IPS-NIHi11 (cell line): ENCODE results near the gene L3MBTL4.

Source experiments
- DNase-seq: peaks from one replicate; pipeline ENCODE4 v3.0.0; 2012; ENCODE audit warnings: mixed read lengths, low spot score

L3MBTL4 gene

DNA sequence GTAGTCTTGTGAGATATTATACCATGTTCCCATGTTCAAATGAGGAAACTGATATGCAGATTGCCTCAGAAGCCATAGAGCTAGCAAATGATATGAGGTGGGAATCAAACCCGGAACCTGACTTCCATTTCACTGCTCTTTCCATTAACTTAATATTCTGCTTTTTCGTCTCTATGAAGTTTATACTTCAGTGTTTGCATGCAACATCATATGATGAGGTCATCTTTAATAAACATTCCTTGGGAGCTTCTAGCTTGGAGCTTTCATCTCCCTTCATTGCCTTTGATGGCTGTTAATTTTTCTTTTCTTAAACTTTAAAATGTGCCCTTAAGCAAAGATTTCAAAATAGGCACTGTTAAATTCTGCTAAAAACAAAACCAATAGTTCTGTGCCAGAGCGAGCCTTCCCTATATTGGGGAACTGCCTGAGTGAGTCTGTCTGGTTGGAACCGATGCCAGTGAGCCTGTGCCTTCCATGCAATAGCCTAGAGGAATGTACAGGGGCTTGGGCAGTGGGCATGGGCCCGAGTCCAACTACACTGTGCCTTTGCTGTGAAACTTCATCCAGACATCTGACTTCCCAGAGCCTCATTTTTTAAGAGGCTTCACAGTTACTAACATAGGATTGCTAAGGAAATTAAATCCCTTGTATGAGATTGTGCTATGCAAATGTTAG lies 428.3 kb downstream of the L3MBTL4 start:
- DNase-seq, result no peak

GRCh38 chr18:5984245-5984644 lies 430.5 kb downstream of the L3MBTL4 start:
- DNase-seq, result no peak

DNA sequence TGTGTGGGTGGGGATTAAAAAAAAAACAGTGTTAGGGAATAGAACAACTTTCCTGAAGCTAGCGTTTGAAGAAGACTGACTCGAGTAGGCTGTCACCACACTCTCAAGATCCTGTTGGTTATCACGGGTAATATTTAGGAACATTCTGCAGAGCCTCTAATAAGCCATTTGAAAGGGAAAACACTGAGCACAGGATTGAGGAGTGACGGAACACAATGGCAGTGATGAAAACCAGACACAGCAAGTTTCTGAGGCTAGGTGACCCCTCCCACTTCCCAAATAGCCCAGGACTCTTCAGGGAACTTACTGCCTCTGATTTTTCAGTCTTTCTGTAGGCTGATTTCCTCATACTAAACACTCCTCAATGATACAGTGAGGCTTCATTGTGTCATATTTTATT lies 431.2 kb downstream of the L3MBTL4 start:
- no peak for DNase-seq

DNA sequence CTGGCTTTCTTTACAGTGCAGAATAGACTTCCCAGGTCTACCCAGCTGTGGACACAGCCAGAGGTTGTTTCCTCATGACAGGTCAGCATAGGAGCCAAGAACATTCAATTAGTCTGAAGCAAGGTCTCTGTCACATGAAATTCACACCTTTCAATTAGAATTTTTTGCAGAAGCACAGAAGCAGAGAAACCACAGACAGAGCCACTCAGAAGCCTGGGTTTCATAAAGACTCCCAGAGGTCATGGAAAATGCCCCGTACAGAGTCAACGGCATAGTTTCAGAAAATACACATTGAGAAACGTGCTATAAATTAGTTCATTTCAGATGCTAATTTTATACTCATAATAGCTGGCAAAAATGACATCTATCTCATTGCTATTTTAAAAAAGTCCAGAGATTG lies 432.4 kb downstream of the L3MBTL4 start:
- DNase-seq, result no peak

DNA sequence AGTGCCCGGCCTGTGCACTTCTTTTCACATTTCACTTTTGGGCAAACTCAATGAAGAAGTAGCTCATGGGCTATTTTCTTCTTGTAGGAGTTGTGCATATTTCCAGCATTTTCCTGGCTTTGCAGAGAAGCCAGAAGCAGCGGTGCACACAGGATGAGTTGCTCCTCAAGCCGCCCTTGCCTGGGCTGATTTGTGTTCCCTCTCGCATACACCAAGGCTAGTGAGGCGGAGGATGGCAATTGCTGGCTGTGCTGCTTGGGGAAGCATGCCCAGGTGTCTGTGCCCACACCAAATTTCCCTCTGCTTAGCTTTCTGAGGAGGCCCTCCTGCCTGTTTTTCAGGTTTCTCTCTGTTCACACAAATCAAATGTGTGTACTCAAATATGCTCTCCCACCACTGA lies 434.0 kb downstream of the L3MBTL4 start:
- DNase-seq, result no peak

DNA sequence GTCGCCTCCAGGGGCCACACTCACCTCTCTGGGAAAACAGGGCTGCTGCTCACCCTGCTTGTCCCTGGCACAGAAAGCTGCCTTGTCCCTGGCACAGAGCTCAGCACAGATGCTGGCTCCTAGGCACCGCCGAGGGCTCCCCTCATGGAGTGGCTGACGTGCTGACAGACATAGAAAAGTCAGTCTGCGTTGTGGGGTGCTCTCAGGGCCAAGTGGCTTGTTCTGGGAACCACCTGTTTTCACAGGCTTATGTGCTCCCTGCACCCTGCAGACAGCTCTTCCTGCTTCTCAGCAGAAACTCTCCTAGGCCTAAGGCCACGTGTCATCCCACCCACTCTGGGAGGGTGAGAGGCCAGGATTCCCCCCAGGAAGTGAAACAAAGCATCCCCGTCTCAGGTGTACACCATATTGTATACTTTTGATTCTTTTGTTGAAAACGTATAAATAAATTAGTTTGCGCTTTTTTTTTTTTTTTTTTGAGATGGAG lies 434.7 kb downstream of the L3MBTL4 start:
- DNase-seq, result no peak

- no peak for DNase-seq
These were observed 435.4 kb downstream of the L3MBTL4 start for GRCh38 chr18:5979176-5979888.

DNA sequence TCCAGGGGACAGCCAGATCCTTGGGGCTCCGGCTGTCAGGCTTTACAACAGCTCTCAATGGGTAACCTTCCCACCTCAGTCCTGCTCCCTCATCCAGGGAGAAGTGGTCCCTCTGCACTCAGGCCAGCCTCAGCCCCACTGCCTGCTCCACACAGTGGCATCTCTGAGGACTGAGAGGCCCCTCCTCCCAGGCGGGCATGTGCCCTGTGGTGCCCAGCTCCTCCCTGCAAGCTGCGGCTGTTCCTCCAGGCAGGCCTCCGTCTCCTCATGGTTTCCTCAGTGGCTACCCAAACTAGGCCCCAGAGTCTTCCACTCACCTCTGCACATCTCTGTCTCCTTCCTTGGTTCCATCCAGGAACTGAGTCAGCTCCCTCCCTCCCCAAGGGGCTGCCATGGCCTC lies 437.7 kb downstream of the L3MBTL4 start:
- no peak for DNase-seq

- no peak for DNase-seq
These were observed 439.4 kb downstream of the L3MBTL4 start for GRCh38 chr18:5975111-5976002.

DNA sequence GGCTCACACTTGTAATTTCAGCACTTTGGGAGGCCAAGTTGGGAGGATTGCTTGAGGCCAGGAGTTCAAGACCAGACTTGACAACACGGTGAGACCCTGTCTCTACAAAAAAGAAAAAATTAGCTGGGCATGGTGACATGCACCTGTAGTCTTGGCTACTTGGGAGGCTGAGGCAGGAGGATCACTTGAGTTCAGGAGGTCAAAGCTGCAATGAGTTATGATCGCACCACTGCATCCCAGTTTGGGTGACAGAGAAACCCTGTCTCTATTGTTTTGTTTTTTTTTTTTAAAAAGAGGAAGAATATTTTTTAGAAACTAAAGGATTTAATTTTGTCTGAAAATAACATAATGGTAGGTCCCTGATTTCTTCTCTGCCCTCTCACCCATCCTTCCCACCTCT lies 440.0 kb downstream of the L3MBTL4 start:
- DNase-seq, result no peak

DNA sequence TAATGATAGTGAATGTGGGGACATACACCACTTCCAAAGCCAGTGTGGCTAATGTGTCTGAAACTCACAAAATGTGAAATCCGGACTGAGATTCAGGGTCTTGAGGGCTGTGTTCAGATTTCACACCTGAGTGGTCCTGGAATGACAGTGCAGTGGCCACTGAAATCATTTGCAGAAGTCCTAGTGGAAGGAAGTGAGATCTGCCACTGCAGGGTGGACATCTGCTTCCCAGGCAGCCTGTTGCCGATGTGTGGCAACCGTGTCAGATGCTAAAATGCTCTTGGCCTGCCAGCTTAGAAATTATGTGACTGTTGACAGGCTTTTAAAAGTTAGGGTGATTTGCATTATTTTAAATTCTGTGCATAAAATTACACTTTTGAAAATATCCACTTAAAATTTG lies 441.6 kb downstream of the L3MBTL4 start:
- DNase-seq, result no peak

DNA sequence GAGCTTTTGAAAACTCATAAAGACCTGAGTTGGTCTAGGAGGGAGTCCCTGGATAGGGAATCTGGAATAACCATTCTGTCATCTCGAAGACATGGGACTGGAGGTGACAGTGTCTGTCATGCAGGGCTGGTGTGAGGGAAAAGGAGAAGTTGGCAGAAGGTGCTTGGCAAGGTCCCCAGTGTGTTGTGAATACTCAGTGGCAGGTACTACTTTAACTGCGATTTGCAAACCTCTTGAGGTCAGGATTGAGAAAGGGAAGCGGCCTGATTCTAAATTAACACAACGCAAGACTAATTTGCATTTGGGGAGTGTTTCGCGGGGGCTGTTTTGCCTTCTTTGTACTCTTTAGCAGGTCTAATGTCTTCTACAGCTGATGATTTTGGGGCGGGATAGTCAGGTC lies 442.4 kb downstream of the L3MBTL4 start:
- DNase-seq, result no peak

- DNase-seq, result no peak
These were observed 444.7 kb downstream of the L3MBTL4 start for GRCh38 chr18:5969989-5970403.

GRCh38 chr18:5969355-5969988 lies 445.2 kb downstream of the L3MBTL4 start:
- DNase-seq, result no peak

GRCh38 chr18:5967666-5968065 lies 447.0 kb downstream of the L3MBTL4 start:
- no peak for DNase-seq

GRCh38 chr18:5967007-5967406 lies 447.7 kb downstream of the L3MBTL4 start:
- no peak for DNase-seq

GRCh38 chr18:5966514-5966913 lies 448.2 kb downstream of the L3MBTL4 start:
- no peak for DNase-seq

DNA sequence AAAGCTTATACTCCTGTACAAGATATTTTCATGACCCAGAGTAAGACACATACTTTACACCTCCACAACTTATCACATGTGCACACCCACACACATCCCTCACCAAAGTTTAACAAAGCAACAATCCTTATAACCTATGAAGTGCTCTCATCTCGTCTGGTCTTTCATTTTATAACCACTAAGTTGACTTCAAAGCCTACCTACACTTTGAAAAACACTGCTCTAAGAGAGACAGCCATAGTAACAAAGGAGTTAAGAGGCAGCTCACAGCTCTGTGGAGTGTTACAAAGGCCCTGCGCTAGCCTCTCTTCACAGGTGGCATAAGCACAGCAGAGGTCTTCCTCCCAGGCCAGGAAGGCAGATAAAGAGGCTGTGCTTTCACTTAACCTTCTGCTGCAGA lies 449.7 kb downstream of the L3MBTL4 start:
- no peak for DNase-seq

DNA sequence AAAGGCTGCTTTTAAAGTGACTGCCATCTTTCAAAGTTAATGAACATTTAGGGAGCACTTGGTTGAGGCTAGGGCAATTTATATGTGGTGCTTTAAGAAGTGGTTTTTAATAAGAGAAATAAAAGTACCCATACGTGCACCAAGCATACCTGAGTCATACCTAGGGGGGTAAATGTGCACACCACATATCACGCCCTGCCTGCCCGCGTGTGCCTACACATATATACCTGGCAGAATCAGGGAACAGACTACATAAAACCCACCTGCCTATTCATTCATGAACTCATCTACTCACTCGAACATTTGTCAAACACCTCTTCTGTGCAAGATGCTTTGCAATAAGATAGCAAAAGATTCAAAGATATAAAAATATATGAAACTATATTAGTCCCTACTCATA lies 450.1 kb downstream of the L3MBTL4 start:
- DNase-seq, result no peak

GRCh38 chr18:5964108-5964507 lies 450.6 kb downstream of the L3MBTL4 start:
- no peak for DNase-seq

DNA sequence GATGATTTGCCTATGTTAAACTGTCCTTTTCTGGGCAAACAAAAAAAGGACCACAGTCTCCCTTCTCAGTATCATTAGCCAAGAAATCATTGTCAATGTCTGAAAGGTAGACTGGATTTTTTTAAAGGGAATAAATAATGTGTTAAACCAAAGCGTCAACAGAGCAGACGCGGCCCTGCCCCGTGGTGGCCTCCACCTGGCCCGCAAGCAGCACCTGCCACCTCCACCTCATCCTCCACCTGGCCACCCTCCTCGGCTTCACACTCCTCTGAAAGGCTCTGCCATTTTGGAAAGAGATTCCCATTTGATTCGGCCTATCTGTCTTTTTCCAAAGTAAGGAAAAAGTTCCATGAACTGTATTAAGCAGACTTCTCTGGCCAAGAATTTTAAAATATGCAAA lies 451.4 kb downstream of the L3MBTL4 start:
- no peak for DNase-seq

- no peak for DNase-seq
These were observed 452.3 kb downstream of the L3MBTL4 start for GRCh38 chr18:5962362-5962761.
